ENCODE measurements around the gene RRP1B. TPM values are rescaled to one million over a fixed set of nuclear protein-coding genes. Genes with fewer than 3 reads are reported as not detected.
A peak's percentile ranks its signal among the peaks of the same experiment; 100 is the strongest.

RRP1B gene
- total RNA-seq, 3 donors from 2014 or later: 11.1 to 22.5 (median 14.8) TPM

- ATAC-seq (no peak), DNase-seq (no peak)
- no peaks in the 10 kb centered on the region for H3K9me3 ChIP-seq
- H3K36me3 ChIP-seq (ENCODE audit: low read depth): no peaks in the 10 kb centered on the region
- TF ChIP-seq, protein P1, sequence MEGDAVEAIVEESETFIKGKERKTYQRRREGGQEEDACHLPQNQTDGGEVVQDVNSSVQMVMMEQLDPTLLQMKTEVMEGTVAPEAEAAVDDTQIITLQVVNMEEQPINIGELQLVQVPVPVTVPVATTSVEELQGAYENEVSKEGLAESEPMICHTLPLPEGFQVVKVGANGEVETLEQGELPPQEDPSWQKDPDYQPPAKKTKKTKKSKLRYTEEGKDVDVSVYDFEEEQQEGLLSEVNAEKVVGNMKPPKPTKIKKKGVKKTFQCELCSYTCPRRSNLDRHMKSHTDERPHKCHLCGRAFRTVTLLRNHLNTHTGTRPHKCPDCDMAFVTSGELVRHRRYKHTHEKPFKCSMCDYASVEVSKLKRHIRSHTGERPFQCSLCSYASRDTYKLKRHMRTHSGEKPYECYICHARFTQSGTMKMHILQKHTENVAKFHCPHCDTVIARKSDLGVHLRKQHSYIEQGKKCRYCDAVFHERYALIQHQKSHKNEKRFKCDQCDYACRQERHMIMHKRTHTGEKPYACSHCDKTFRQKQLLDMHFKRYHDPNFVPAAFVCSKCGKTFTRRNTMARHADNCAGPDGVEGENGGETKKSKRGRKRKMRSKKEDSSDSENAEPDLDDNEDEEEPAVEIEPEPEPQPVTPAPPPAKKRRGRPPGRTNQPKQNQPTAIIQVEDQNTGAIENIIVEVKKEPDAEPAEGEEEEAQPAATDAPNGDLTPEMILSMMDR (IDR thresholded peaks at IDR 0.05): no peak
- peaks cover 50% of the 10 kb centered on the region for H3K4me1 ChIP-seq (ENCODE audit: low read depth)
- no peak overlapping the region for H3K4me3 ChIP-seq
- intact Hi-C loops (cut with DNase I, micrococcal nuclease): no loop called here
These were observed 64.3 kb downstream of the RRP1B start for GRCh38 chr21:43723648-43724047.

DNA sequence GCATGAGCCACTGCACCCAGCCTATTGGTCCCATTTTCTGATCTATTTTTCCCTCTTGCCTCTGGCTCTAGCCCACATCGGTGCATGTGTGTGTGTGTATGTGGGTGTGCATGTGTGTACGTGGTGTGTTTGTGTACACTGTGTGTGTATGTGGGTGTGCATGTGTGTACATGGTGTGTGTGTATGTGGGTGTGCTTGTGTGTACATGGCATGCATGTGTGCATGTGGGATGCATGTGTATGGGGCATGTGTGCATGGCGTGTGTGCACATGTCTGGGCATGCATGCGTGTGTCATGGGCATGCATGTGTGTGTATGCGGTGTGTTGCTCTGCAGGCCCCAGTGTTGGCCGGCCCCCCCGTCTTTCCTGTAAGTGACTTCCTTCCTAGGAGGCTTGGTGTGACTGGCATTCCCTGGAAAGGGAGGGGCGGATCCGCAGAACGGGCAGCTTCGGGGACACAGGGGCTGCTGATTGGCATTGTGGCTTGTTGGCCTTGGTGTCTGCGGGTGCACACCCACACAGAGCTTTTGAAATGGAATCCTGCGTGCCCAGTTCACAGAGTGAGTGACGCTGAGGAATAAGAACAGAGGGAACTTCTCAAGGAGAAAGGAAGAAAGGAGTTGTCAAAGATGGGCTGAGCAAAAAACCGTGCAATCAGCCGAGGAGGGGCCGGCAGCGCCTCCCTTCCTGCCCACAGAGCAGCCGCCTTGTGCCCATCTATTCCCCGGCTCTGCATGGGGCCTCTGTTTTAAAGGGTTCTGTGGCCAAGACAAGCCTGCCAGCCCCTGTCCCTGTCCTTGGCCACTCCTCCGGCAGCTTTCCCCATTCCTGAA lies 67.5 kb downstream of the RRP1B start:
- no peak for ATAC-seq
- no peaks in the 10 kb centered on the region for H3K9me3 ChIP-seq
- intact Hi-C loops (cut with DNase I, micrococcal nuclease): no loop called here
- peak in 1 of 3 donors; percentile 65 for DNase-seq
- peaks cover 52% of the 10 kb centered on the region for H3K4me1 ChIP-seq (ENCODE audit: low read depth)
- H3K36me3 ChIP-seq (ENCODE audit: low read depth): no peaks in the 10 kb centered on the region
- TF ChIP-seq, protein P1 (IDR thresholded peaks at IDR 0.05): no peak
- H3K4me3 ChIP-seq: no peak overlapping the region

- ATAC-seq (peak; percentile 23), DNase-seq (no peak)
- H3K4me3 ChIP-seq: no peak overlapping the region
- H3K9me3 ChIP-seq: no peaks in the 10 kb centered on the region
- intact Hi-C loops (cut with DNase I, micrococcal nuclease): no loop called here
- peaks cover 54% of the 10 kb centered on the region for H3K4me1 ChIP-seq (ENCODE audit: low read depth)
- no peaks in the 10 kb centered on the region for H3K36me3 ChIP-seq (ENCODE audit: low read depth)
- TF ChIP-seq, protein P1 (IDR thresholded peaks at IDR 0.05): no peak
These were observed 68.3 kb downstream of the RRP1B start for GRCh38 chr21:43727519-43728153.

GRCh38 chr21:43728154-43728466 lies 68.8 kb downstream of the RRP1B start:
- H3K4me1 ChIP-seq (ENCODE audit: low read depth): peaks cover 58% of the 10 kb centered on the region
- ATAC-seq (no peak), DNase-seq (no peak)
- intact Hi-C loops (cut with DNase I, micrococcal nuclease): no loop called here
- no peaks in the 10 kb centered on the region for H3K36me3 ChIP-seq (ENCODE audit: low read depth)
- TF ChIP-seq, protein P1 (IDR thresholded peaks at IDR 0.05): no peak
- H3K9me3 ChIP-seq: no peaks in the 10 kb centered on the region
- no peak overlapping the region for H3K4me3 ChIP-seq

DNA sequence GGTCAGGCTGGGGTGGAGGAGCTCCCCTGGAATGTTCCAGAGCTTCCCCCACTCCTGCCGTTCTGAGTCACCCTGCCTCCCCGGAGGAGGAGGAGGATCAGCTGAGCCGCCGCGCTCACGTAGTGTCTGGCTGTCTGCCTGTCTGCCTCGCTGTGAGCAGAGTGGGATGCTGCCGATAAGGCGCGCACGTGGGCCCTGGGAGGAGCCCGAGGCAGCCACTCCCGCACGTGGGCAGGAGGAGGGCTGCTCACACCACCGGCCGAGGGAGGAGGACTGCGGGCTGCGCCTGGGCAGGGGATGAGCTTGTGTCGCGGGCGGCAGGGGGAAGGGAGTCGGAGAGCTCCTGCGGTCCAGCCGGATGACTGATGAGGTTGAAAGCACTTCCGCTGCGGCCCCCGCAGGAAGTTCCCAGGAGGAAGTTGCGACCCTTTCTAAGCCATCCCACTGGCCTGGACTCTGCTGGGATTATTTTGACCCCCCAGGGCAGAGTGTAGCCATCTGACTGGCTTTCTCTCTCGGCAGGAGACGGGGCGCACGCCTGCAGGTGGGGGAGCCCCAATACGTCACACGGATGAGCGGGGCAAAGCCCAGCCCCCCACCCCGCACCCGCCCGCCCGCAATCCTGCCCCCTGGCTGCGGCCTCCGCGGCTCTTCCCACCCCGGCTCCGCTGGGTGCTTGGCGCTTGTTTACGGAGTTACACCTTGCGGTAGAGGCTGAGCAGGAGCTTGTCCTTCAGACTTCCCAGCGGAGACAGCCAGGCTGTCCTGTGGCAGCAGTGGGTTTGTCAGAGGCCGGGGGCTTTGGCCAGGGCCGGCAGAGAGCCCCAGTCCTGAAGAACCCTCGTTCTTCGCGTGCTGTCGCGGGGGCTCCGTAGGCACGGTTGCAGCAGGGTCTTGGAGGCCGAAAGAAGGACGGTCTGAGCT lies 69.4 kb downstream of the RRP1B start:
- H3K4me3 ChIP-seq: no peak overlapping the region
- TF ChIP-seq, protein P1 (IDR thresholded peaks at IDR 0.05): no peak
- intact Hi-C loops (cut with DNase I, micrococcal nuclease): no loop called here
- peak; percentile 80 to 91 (median 81) for DNase-seq
- H3K36me3 ChIP-seq (ENCODE audit: low read depth): no peaks in the 10 kb centered on the region
- peak; percentile 55 for ATAC-seq
- H3K4me1 ChIP-seq (ENCODE audit: low read depth): peaks cover 63% of the 10 kb centered on the region
- H3K9me3 ChIP-seq: no peaks in the 10 kb centered on the region

Data from mucosa of descending colon (tissue), 3 donors.